ENCODE results near the gene THOC7. TPM values are rescaled to one million over a fixed set of nuclear protein-coding genes. Genes with fewer than 3 reads are reported as not detected.

THOC7 gene
- total RNA-seq, 4 donors from 2014 or later, result 25.4 to 86.2 (median 52.0) TPM

DNA sequence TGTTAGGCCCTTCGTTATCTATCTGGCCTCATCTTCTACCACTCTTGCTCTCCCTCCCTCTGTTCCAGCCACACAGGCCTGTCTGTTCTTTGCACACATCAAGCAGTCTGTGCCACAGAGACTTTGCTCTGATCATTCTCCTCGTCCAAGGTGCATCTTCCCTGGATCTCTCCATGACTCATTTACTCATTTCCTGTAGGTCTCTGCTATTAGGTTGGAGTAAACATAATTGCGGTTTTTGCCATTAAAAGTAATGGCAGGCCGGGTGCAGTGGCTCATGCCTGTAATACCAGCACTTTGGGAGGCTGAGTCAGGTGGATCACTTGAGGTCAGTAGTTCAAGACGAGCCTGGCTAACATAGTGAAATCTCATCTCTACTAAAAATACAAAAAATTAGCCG, 54.0 kb downstream of the THOC7 start:
- no peak overlapping the region for H3K27ac ChIP-seq
- no peaks in the 10 kb centered on the region for H3K4me1 ChIP-seq
- no peak for DNase-seq
- no peaks in the 10 kb centered on the region for H3K9me3 ChIP-seq
- no peaks in the 10 kb centered on the region for H3K27me3 ChIP-seq
- no peaks in the 10 kb centered on the region for H3K36me3 ChIP-seq
- TF ChIP-seq, protein P1, sequence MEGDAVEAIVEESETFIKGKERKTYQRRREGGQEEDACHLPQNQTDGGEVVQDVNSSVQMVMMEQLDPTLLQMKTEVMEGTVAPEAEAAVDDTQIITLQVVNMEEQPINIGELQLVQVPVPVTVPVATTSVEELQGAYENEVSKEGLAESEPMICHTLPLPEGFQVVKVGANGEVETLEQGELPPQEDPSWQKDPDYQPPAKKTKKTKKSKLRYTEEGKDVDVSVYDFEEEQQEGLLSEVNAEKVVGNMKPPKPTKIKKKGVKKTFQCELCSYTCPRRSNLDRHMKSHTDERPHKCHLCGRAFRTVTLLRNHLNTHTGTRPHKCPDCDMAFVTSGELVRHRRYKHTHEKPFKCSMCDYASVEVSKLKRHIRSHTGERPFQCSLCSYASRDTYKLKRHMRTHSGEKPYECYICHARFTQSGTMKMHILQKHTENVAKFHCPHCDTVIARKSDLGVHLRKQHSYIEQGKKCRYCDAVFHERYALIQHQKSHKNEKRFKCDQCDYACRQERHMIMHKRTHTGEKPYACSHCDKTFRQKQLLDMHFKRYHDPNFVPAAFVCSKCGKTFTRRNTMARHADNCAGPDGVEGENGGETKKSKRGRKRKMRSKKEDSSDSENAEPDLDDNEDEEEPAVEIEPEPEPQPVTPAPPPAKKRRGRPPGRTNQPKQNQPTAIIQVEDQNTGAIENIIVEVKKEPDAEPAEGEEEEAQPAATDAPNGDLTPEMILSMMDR (IDR thresholded peaks at IDR 0.05), result no peak
- TF ChIP-seq POLR2A (IDR thresholded peaks at IDR 0.05), result no peak
- no peak overlapping the region for H3K4me3 ChIP-seq
- intact Hi-C loops (cut with DNase I; ENCODE audit: low total_unique reads), result no loop called here

DNA sequence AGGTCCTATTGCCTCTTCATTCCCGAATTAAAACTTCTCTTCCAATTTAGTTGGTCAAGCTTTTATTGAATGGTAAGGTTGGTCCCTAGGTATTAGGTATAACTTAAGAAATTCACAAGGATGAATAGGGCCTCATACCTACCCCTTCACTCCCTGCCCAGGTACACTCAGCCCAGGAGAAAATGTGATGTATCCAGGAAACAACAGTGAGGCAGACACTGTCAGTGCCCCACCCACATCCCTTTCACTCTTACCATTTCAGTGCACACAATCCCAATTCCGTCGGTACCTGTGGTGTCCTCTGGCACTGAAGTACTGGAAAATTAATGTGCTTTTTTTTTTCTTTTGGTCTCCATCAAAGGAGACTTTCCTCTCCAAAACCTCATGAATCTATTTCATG, 55.0 kb downstream of the THOC7 start:
- no peak for DNase-seq
- H3K36me3 ChIP-seq, result no peaks in the 10 kb centered on the region
- H3K4me3 ChIP-seq, result no peak overlapping the region
- no peak overlapping the region for H3K27ac ChIP-seq
- H3K9me3 ChIP-seq, result no peaks in the 10 kb centered on the region
- no peaks in the 10 kb centered on the region for H3K27me3 ChIP-seq
- H3K4me1 ChIP-seq, result no peaks in the 10 kb centered on the region
- intact Hi-C loops (cut with DNase I; ENCODE audit: low total_unique reads), result no loop called here
- TF ChIP-seq, protein P1 (IDR thresholded peaks at IDR 0.05), result no peak
- TF ChIP-seq POLR2A (IDR thresholded peaks at IDR 0.05), result no peak

DNA sequence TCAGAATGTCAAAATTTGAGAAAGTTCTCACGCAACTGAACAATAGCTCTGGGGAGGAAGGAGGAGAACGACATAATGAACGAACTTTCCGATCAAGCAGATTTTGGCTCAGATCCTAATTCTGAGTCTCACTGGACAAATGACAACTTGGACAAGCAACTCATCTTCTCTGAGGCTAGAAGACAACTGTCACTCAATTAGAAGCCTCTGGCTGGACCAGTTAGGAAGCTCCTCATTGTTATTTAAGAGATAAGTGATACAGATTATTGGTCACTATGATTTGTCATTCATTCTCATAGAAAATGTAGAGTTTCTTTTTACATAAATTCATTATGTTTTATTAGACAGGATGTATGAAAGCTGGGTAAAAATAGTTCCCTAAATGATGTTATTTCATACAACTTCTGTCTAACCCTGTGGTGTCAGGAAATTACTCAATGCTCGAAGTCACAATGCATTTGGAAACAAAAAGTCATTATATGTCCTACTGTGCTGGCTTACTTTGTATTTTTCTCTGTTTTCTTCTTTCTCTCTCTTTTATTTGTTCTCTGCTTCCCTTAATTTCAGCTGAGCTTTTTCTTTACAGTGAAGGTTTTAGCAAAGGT, 55.5 kb downstream of the THOC7 start:
- Histone ChIP-seq H3K27ac (no peak overlapping the region), H3K4me3 (no peak overlapping the region), H3K27me3 (no peaks in the 10 kb centered on the region), H3K9me3 (no peaks in the 10 kb centered on the region), H3K36me3 (no peaks in the 10 kb centered on the region), H3K4me1 (no peaks in the 10 kb centered on the region)
- DNase-seq, result no peak
- intact Hi-C loops (cut with DNase I; ENCODE audit: low total_unique reads), result no loop called here
- no peak for TF ChIP-seq POLR2A (IDR thresholded peaks at IDR 0.05)
- TF ChIP-seq, protein P1 (IDR thresholded peaks at IDR 0.05), result no peak

DNA sequence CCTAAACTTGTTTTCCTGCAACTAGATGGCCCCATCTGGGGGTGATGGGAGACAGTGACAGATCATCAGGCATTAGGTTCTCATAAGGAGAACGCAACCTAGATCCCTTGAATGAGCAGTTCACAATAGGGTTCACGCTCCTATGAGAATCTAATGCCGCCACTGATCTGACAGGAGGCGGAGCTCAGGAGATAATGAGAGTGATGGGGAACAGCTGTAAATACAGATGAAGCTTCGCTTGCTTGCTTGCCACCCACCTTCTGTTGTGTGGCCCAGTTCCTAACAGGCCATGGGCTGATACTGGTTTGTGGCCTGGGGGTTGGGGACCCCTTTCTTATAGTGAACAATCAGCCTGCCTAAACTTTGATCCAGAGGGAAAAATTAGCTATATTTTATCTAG, 59.7 kb downstream of the THOC7 start:
- Histone ChIP-seq H3K4me3 (no peak overlapping the region), H3K27ac (no peak overlapping the region), H3K4me1 (no peaks in the 10 kb centered on the region), H3K27me3 (no peaks in the 10 kb centered on the region), H3K36me3 (no peaks in the 10 kb centered on the region), H3K9me3 (no peaks in the 10 kb centered on the region)
- intact Hi-C loops (cut with DNase I; ENCODE audit: low total_unique reads), result no loop called here
- TF ChIP-seq, protein P1 (IDR thresholded peaks at IDR 0.05), result no peak
- no peak for TF ChIP-seq POLR2A (IDR thresholded peaks at IDR 0.05)
- DNase-seq, result no peak

DNA sequence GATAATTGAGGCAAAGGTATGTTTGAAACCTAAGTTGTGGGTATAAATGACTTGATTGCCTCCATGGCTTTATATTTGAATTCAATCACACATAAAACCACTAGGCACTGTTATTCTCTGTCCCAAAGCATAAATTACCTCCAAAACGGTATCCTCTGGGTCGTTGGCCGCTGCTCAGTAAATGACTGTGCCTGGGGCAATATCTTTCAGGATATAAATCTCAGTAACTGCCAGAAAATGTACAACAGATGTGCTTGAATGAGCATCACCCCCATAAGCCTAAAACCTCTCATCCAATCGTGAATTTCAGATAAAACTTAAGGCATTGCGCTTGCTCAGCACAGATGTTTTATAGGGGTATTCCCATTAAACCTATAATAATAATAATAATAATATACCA, 63.5 kb downstream of the THOC7 start:
- intact Hi-C loops (cut with DNase I; ENCODE audit: low total_unique reads), result no loop called here

More for the DNA sequence above, 63.5 kb downstream of the THOC7 start:
- Histone ChIP-seq H3K4me1 (no peaks in the 10 kb centered on the region), H3K36me3 (no peaks in the 10 kb centered on the region), H3K27ac (no peak overlapping the region), H3K4me3 (no peak overlapping the region), H3K9me3 (no peaks in the 10 kb centered on the region), H3K27me3 (no peaks in the 10 kb centered on the region)
- no peak for DNase-seq
- TF ChIP-seq POLR2A (IDR thresholded peaks at IDR 0.05), result no peak
- TF ChIP-seq, protein P1 (IDR thresholded peaks at IDR 0.05), result no peak
